Upper lobe of right lung (tissue), 1 donor: Measurements from ENCODE around the gene GREM2. TPM values are rescaled to one million over a fixed set of nuclear protein-coding genes. Genes with fewer than 3 reads are reported as not detected.
A peak's percentile ranks its signal among the peaks of the same experiment; 100 is the strongest.

Experiments used
- ATAC-seq: fragments of 200-7000 bp; cut with Tn5 transposase; one replicate; pipeline ENCODE4 v1.9.1; 2020; ENCODE audit warnings: mild to moderate bottlenecking, moderate library complexity
- DNase-seq: peaks from one replicate; pipeline ENCODE4 v3.0.0-alpha.2; 2020
- H3K27ac ChIP-seq: fragments of 200-600 bp; one replicate; pipeline ENCODE4 v1.8.0; 2022
- H3K27me3 ChIP-seq: fragments of 200-600 bp; one replicate; pipeline ENCODE4 v1.8.0; 2022; ENCODE audit warnings: mild to moderate bottlenecking
- H3K36me3 ChIP-seq: fragments of 200-600 bp; one replicate; pipeline ENCODE4 v1.8.0; 2022
- H3K4me1 ChIP-seq: fragments of 200-600 bp; one replicate; pipeline ENCODE4 v1.8.0; 2022
- H3K4me3 ChIP-seq: fragments of 200-600 bp; one replicate; pipeline ENCODE4 v1.8.0; 2022; ENCODE audit warnings: mild to moderate bottlenecking
- H3K9me3 ChIP-seq: fragments of 200-600 bp; one replicate; pipeline ENCODE4 v1.8.0; 2022
- CTCF ChIP-seq: fragments of 200-600 bp; IDR thresholded peaks from one replicate; pipeline ENCODE4 v1.8.0; 2022; ENCODE audit warnings: antibody characterized with exemption
- intact Hi-C: fragments of 100-400 bp; cut with DNase I; formaldehyde crosslinking; loops from one replicate; pipeline ENCODE4 v1.11.0; 2022
- total RNA-seq: library from RNA; stranded (reverse); fragmentation: NEBNext Ultra II Directional; extraction: Animal tissue kit (Norgen Biotek cat#: 25700); gene quantifications from one replicate; pipeline ENCODE4 v1.2.1, GENCODE V29; 2021
- donor health status: DM: no; HTN: yes; CAD: no; lungs with severe emphysema.

The GREM2 gene
- total RNA-seq, 1 donor from 2014 or later = 0.64 TPM

- DNase-seq (no peak), ATAC-seq (peak; percentile 40)
- no peaks in the 10 kb centered on the region for H3K36me3 ChIP-seq
- H3K4me3 ChIP-seq = no peak overlapping the region
- H3K27me3 ChIP-seq = peaks cover 21% of the 10 kb centered on the region
- intact Hi-C loops = no loop called here
- H3K27ac ChIP-seq = no peak overlapping the region
- H3K4me1 ChIP-seq = no peaks in the 10 kb centered on the region
- no peaks in the 10 kb centered on the region for H3K9me3 ChIP-seq
- peak; percentile 12 for TF ChIP-seq CTCF
Observed at GRCh38 chr1:240608707-240609106, 3.2 kb downstream of the GREM2 start.

GRCh38 chr1:240607006-240607405 is 4.9 kb downstream of the GREM2 start:
- DNase-seq (no peak), ATAC-seq (no peak)
- peaks cover 10% of the 10 kb centered on the region for H3K27me3 ChIP-seq
- TF ChIP-seq CTCF = no peak
- H3K4me3 ChIP-seq = no peak overlapping the region
- H3K36me3 ChIP-seq = no peaks in the 10 kb centered on the region
- no peak overlapping the region for H3K27ac ChIP-seq
- H3K4me1 ChIP-seq = no peaks in the 10 kb centered on the region
- no peaks in the 10 kb centered on the region for H3K9me3 ChIP-seq
- intact Hi-C loops = no loop called here

- Histone ChIP-seq H3K9me3 (no peaks in the 10 kb centered on the region), H3K27me3 (no peaks in the 10 kb centered on the region), H3K4me1 (no peaks in the 10 kb centered on the region), H3K27ac (no peak overlapping the region), H3K4me3 (no peak overlapping the region), H3K36me3 (no peaks in the 10 kb centered on the region)
- no peak for TF ChIP-seq CTCF
- intact Hi-C loops = no loop called here
- no peak for DNase-seq
- ATAC-seq = no peak
Observed at GRCh38 chr1:240602189-240602588, 9.8 kb downstream of the GREM2 start.

GRCh38 chr1:240599830-240600229 is 12.1 kb downstream of the GREM2 start:
- no peaks in the 10 kb centered on the region for H3K27me3 ChIP-seq
- ATAC-seq (no peak), DNase-seq (no peak)
- no peak overlapping the region for H3K4me3 ChIP-seq
- H3K36me3 ChIP-seq = no peaks in the 10 kb centered on the region
- intact Hi-C loops = no loop called here
- no peak for TF ChIP-seq CTCF
- H3K9me3 ChIP-seq = no peaks in the 10 kb centered on the region
- no peaks in the 10 kb centered on the region for H3K4me1 ChIP-seq
- no peak overlapping the region for H3K27ac ChIP-seq

GRCh38 chr1:240599299-240599698 is 12.7 kb downstream of the GREM2 start:
- H3K27ac ChIP-seq = no peak overlapping the region
- no peaks in the 10 kb centered on the region for H3K4me1 ChIP-seq
- no peaks in the 10 kb centered on the region for H3K36me3 ChIP-seq
- no peak for DNase-seq
- no peak for TF ChIP-seq CTCF
- no peaks in the 10 kb centered on the region for H3K9me3 ChIP-seq
- no peak overlapping the region for H3K4me3 ChIP-seq
- ATAC-seq = no peak
- intact Hi-C loops = no loop called here
- no peaks in the 10 kb centered on the region for H3K27me3 ChIP-seq
